ENCODE data around the gene BACE2. TPM values are rescaled to one million over a fixed set of nuclear protein-coding genes. Genes with fewer than 3 reads are reported as not detected.

The BACE2 gene
- total RNA-seq, 1 donor from 2014 or later, result 174 TPM

DNA sequence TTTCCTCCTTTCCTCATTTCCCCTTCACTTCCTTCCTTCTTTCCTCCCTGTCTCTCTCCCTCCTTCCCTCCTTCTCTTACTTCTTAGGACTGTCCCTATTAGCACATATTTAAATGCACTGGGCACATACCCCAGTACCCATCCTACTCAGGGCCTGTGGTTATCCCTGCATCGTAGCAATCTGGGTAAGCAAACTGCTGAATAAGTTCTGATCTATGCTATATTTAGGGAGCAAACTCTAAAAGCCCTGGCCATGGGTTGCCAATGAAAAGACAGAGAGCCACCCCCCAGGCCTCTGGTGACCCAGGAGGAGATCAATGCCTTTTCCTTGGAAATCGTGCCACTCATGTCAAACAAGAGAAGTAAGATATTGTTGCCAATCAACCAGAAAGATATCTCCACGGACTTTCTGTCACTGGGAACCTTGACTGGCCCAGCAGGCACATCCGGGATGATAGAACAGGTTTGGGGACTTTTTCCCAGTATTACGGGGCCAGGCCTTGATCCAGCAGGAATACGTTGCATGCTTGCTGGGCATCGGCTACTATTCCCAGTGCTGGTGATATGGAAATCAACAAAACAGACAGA is 154.0 kb downstream of the BACE2 start:
- no peak for DNase-seq (ENCODE audit: low spot score)

DNA sequence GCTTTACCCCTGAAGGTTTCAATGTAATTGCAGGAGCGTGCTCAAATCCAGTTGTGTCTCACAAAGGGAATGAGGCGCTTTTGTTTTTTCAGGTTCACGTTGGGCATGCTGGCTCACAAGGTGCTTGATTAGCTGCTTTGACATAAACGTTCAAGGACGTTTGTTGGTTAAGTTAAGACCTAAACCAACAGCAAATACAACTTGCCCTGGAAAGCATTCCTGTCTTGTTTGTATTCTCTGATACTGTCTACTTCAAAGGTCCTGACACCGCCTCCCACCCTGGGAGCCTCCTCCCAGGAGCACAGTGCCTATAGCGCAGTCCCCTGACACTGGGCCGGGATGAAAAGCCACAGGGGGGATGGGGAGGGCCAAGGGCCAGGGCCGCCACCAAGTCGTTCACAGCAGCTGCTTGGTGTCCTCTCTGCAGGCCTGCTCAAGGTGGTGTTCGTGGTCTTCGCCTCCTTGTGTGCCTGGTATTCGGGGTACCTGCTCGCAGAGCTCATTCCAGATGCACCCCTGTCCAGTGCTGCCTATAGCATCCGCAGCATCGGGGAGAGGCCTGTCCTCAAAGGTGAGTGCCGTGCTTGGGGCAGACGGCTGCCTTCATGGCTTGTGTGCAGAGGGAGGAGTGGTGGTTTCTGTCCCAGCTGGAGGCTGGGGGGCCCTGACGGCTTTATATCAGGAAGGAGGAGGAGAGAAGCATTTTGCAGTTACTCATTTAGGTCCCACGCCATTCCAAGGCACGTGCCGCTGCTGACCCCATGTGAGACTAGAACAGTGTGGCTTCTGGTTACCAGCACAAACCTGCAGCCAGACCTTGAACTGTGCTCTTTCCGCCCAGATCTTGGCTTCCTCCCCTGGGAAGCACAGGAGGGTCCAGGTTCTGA is 154.8 kb downstream of the BACE2 start:
- no peak for DNase-seq (ENCODE audit: low spot score)

DNA sequence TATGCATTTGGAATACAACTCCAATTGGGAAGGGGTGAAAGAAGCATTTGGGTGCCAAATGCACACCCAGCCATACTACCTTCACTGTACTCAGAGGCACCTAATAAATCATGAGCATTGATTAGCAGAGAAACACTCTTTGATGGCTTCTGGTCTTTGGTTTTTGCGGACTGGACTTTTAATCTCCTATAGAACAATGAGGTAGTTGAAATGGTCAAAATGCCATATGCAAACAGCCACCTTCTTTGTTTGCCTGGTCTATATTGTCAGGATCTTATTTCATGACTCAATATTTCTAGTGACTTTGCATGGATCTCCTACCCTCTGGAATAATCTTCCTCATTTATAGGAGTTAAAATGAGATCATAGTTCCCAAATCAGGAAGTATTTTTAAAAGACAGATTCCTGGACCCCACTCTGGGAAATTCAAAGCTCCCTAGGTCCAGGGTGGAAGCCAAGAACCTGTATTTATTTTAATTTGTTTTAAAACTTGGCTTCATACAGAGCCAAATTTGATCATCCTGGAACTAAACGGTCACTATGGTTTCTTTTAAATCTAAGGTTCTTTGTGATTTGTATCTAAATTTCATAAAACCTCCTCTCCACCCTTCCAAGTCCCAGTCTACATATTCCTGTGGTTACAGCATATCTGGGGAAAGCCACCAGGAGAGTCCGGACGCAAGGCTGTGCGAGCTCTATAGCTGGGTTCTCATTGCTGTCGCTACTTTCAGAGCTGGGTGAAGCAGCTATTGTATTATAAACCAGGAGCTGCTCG is 157.4 kb downstream of the BACE2 start:
- DNase-seq (ENCODE audit: low spot score), result no peak

DNA sequence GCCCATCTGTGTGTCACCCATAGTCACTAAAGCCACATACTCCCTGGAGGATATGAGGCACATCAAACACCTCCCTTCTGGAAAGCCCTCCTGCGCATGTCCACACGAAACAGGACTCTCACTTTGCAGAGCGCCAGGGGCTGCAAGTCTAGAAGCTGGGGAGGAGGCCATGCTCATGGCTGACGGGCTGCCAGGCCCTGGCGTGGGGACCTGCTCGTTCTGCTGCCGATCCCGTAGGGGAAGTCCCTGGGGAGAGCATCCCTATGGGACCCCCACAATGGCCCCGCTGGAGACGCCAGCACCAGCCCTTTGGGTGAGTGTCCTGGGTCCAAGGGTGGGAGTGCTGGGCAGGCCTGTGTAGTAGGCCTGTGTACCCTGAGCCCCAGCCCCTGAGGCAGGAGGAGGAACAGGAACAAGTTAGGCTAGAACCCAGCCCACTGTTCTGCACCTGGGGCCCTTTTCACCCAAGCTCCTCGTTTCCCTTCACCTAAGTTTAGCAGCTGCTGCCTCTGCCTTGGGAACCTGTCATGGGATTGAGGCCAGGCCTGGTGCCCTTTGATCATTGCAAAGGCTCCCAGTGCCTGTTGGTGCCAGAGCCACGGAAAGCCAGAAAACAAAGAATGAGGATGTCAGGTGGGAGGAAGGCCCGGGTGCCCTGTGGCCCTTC is 158.6 kb downstream of the BACE2 start:
- DNase-seq (ENCODE audit: low spot score), result peak; percentile 81

DNA sequence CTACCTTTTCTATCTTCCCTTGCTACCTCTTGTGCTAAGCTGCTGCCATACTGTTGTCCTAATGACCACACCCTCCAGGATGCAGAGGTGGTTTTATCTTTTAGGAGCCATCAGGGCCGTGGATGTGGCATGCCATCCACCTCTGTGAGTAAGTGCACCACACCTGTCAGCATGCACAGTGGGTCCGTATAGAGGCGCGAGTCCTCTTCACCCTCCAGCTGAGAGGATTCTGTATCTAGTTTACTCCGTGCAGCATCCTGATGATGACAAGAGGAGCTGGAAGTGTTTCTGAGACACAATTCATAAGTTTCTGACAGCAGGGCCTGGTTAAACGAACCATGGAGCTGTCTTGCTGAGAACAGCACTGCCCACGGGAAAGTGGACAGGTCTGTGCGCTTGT is 159.8 kb downstream of the BACE2 start:
- no peak for DNase-seq (ENCODE audit: low spot score)

DNA sequence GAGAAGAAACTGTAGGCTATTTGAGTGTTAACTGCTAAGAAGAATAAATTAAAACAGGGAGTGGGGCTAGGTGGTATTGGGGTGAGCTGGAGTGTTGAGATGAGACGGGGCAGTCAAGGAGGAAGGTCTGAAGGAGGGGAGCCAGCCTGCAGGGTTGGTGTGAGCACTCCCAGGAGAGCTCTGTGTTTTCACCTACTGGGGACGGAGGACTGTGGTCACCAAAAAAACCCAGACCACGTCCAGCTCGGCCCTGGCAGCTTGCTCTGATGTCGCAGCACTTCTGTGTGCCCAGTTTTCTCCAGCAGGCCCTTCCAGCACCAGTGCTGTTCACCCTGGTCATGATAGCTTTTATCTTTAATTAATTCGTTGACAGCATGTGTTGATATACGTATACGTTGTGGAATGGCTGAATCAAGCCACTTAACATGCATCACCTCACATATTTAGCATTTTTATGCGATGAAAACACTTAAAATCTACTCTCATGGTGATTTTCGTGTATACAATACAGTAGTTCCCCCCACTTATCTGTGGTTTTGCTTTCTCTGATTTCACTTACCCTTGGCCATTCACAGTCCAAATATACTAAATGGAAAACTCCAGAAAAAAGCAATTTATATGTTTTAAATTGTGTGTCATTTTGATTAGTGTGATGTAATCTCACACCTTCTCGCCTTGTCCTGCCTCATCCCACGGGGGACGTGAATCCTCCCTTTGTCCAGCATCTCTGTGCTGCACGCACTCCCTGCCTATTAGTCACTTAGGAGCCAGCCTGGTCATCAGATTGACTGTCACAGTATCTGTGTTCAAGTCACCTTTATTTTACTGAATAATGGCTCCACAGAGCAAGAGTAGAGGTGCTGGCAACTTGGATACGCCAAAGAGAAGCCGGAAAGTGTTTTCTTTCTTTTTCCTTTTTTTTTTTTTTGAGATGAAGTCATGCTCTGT is 161.0 kb downstream of the BACE2 start:
- no peak for DNase-seq (ENCODE audit: low spot score)

Other genes starting within 250 kb of the BACE2 start
- gene FAM3B, start 148.6 kb downstream of the BACE2 start, total RNA-seq, result 43.1 TPM
- 18.1 TPM for gene MX2, start 193.9 kb downstream of the BACE2 start, total RNA-seq